ENCODE results near the gene SNAI1.
A peak's percentile ranks its signal among the peaks of the same experiment; 100 is the strongest.
"Not testable (repeated sequence)": the region's sequence is repeated elsewhere in the genome, so short reads cannot be mapped to it uniquely, and the experiment has no call there.

SNAI1 gene

DNA sequence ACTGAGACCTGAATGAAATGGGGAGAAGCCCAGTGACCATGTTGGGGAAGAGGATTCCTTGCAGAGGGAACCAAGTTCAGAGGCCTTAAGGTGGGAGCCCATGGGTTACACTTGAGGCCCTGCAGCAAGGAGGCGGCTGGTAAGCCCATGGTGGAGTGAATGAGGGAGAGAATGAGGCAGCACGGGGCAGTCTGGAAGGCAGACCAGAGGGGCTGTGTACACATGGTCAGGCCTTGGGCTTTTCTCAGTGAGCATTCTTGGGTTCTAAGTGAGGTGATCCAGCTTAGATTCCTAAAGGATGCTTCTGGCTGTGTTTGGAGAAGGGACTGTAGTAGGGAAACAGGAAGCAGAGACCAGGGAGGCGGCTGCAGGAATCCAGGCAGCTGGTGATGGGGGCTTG lies 27.6 kb upstream of the SNAI1 start:
- no peak overlapping the region for H3K4me3 ChIP-seq (ENCODE audit: low read depth, low read length)
- TF ChIP-seq, protein P1, sequence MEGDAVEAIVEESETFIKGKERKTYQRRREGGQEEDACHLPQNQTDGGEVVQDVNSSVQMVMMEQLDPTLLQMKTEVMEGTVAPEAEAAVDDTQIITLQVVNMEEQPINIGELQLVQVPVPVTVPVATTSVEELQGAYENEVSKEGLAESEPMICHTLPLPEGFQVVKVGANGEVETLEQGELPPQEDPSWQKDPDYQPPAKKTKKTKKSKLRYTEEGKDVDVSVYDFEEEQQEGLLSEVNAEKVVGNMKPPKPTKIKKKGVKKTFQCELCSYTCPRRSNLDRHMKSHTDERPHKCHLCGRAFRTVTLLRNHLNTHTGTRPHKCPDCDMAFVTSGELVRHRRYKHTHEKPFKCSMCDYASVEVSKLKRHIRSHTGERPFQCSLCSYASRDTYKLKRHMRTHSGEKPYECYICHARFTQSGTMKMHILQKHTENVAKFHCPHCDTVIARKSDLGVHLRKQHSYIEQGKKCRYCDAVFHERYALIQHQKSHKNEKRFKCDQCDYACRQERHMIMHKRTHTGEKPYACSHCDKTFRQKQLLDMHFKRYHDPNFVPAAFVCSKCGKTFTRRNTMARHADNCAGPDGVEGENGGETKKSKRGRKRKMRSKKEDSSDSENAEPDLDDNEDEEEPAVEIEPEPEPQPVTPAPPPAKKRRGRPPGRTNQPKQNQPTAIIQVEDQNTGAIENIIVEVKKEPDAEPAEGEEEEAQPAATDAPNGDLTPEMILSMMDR (IDR thresholded peaks at IDR 0.05; ENCODE audit: low read depth, low read length) = no peak

DNA sequence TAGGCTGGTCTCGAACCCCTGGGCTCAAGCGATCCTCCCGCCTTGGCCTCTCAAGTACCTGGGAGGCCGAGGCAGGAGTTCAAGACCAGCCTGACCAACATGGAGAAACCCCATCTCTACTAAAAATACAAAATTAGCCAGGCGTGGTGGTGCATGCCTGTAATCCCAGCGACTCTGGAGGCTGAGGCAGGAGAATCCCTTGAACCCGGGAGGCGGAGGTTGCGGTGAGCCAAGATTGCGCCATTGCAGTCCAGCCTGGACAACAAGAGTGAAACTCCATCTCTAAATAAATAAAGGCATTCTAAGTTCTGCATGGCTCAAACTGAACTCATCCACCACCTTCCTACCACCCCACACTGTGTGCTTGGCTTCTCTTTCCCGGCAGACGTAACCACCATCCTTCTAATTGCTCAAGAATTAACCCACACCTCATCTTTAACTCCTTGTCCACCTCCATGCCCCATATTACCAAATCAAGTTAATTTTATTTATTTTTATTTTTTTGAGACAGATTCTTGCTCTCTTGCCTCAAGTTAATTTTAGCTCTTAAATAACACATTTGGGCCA lies 26.9 kb upstream of the SNAI1 start:
- not testable (repeated sequence) for H3K4me3 ChIP-seq (ENCODE audit: low read depth, low read length)

DNA sequence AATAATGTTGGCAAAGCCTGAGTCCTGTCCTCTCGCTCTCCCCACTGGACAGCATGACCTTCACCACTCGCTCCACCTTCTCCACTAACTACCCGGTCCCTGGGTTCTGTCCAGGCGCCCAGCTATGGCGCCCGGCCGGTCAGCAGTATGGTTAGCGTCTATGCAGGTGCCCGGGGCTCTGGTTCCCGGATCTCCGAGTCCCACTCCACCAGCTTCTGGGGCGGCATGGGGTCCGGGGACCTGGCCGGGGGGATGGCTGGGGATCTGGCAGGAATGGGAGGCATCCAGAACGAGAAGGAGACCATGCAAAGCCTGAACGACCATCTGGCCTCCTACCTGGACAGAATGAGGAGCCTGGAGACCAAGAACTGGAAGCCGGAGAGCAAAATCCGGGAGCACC lies 26.1 kb upstream of the SNAI1 start:
- no peak overlapping the region for H3K4me3 ChIP-seq (ENCODE audit: low read depth, low read length)
- TF ChIP-seq, protein P1 (IDR thresholded peaks at IDR 0.05; ENCODE audit: low read depth, low read length) = no peak

DNA sequence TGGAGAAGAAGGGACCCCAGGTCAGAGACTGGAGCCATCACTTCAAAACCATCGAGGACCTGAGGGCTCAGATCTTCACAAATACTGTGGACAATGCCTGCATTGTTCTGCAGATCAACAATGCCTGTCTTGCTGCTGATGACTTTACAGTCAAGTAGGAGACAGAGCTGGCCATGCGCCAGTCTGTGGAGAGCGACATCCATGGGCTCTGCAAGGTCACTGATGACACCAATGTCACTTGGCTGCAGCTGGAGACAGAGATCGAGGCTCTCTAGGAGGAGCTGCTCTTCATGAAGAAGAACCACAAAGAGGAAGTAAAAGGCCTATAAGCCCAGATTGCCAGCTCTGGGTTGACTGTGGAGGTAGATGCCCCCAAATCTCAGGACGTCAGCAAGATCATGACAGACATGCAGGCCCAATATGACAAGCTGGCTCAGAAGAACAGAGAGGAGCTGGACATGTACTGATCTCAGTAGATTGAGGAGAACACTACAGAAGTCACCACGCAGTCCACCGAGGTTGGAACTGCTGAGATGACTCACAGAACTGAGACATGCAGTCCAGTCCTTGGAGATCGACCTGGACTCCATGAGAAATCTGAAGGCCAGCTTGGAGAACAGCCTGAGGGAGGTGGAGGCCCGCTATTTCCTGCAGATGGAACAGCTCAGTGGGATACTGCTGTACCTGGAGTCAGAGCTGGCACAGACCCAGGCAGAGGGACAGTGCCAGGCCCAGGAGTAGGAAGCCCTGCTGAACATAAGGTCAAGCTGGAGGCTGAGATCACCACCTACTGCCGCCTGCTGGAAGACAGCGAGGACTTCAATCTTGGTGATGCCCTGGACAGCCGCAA lies 25.5 kb upstream of the SNAI1 start:
- H3K4me3 ChIP-seq (ENCODE audit: low read depth, low read length) = not testable (repeated sequence)

DNA sequence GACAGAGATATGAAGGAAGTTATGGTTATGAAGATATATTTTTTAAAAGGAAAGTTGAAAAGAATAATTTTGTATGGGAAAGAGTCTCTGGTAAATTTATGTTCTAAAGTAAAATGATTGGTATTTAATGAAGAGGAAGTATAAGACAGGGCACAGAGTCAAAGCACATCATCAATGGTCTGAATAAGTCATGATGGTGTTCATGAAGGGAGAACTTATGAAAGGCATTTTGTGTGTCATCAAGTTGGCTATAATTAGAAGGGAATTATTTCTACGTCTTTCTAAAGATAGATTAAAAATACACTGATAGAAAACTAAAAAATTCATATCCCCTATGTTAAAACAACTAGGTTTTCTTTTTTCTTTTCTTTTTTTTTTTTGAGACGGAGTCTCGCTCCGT lies 21.4 kb upstream of the SNAI1 start:
- TF ChIP-seq, protein P1 (IDR thresholded peaks at IDR 0.05; ENCODE audit: low read depth, low read length) = no peak
- H3K4me3 ChIP-seq (ENCODE audit: low read depth, low read length) = no peak overlapping the region

DNA sequence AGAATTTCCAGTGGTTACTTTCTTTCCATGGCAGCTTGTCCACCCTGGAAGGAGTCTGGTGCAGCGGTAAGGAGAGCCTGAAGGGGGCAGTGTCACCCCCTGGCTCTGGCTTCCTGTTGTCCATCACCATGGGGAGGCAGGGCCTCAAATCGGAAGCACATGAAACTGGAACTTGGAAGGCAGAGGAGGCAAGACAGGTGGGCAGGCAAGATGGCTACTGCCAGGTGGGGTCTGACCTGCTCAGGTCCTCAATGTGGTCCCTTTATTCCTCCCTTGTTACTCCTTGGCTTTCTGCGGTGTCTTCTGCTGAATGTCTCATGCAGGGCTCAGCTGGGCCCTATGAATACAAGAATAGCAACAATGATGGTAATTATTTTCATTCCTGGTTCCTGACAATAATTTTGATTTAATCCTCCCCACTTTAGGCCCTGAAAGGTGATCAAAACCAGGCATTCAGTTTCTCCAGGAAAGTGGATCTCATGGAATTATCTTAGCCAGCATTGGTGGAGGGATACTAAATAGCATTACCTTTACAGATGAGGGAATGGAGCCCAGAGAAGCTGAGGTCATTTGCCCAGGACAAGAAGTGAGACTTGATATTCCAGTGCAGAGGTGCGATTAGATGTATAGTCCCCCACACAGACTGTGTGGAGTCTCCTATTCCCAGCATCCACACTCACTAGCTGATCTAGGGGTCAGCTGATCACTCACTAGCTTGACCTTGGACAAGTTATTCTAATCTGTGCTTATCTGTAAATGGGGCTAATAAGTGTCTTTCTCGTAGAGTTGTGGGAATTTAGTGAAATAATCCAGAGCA lies 17.6 kb upstream of the SNAI1 start:
- H3K4me3 ChIP-seq (ENCODE audit: low read depth, low read length) = no peak overlapping the region
- TF ChIP-seq, protein P1 (IDR thresholded peaks at IDR 0.05; ENCODE audit: low read depth, low read length) = peak; percentile 54

DNA sequence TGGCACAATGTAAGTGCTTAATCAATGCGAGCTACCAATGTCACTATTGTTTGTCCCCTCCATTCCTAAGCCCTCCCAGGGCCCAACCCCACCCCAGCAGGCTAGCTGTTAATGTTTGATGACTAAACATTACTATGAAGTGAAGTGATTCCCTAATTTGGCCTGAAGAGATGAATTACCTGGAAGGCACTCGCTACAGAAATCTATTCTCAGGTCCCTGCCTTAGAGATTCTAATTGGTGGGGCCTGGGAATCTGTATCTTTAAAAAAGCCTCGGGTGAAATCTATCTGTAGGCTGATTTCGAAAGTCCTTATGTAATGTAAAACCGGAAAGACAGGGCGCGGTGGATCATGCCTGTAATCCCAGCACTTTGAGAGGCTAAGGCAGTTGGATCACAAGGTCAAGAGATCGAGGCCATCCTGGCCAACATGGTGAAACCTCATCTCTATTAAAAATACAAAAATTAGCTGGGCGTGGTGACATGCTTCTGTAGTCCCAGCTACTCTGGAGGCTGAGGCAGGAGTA lies 16.9 kb upstream of the SNAI1 start:
- TF ChIP-seq, protein P1 (IDR thresholded peaks at IDR 0.05; ENCODE audit: low read depth, low read length) = no peak

DNA sequence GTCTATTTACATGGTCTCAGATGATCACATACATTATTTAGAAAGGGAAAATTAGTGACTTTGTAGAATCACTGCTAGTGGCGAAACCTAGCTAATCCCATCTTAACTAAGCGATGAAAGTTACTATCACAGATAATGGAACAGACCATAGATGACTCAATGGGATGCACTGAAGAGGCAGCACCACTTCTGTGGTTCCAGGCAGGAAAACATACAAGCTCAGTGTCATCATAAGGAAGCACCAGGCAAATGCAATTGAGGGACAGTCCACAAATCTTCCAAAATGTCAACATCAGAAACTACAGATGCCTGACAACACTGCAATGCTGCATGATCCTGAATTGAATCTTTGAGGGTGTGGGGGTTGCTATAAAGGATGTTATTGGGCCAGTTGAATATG lies 15.9 kb upstream of the SNAI1 start:
- no peak overlapping the region for H3K4me3 ChIP-seq (ENCODE audit: low read depth, low read length)
- TF ChIP-seq, protein P1 (IDR thresholded peaks at IDR 0.05; ENCODE audit: low read depth, low read length) = no peak

More for the DNA sequence above, 16.9 kb upstream of the SNAI1 start:
- no peak overlapping the region for H3K4me3 ChIP-seq (ENCODE audit: low read depth, low read length)
